SHP77 (cell line): ENCODE results near the gene PRRC2B.
"Not testable (repeated sequence)": the region's sequence is repeated elsewhere in the genome, so short reads cannot be mapped to it uniquely, and the experiment has no call there.

ENCODE experiments used
- DNase-seq, 2 experiments: peaks; one replicate each; lab custom pipeline; 2025; lab: John Stamatoyannopoulos, UW

PRRC2B gene

DNA sequence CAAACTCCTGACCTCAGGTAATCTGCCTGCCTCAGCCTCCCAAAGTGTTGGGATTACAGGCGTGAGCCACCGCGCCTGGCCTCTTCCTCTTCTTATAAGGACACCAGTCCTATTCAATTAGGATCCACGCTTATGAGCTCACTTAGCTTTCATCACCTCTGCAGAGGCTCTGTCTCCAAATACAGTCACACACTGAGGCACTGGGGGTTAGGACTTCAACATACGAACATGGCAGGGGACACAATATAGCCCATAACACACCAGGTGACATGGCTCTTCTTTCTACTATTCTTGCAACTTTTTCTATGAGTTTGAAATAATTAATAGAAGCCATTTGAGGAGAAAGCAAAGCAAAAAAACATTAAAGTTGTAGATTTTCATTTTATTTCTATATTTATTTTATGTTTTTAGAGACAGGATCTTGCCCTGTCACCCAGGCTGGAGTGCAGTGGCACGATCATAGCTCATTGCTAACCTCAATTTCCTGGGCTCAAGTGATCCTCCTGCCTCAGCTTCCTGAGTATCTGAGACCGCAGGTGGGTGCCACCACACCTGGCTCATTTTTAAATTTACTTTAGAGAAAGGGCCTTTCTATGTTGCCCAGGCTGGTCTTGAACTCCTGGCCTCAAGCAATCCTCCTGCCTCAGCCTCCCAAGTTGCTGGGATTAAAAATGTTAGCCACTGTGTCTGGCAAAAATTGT is 145.5 kb downstream of the PRRC2B start:
- DNase-seq = no peak

DNA sequence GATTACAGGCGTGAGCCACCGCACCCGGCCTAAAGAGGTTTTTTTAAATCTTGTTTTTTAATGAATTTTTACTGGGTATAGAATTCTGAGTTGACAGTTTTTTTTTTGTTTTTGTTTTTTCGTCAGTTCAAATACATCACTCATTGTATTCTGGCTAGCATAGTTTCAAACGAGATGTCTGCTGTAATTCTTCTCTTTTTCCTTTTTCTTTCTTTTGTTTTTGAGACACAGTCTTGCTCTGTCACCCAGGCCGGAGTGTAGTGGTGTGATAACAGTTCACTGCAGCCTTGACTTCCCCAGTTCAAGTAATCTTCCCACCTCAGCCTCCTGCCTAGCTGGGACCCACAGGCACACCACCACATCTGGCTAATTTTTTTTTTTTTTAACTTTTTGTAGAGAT is 149.3 kb downstream of the PRRC2B start:
- DNase-seq = no peak

DNA sequence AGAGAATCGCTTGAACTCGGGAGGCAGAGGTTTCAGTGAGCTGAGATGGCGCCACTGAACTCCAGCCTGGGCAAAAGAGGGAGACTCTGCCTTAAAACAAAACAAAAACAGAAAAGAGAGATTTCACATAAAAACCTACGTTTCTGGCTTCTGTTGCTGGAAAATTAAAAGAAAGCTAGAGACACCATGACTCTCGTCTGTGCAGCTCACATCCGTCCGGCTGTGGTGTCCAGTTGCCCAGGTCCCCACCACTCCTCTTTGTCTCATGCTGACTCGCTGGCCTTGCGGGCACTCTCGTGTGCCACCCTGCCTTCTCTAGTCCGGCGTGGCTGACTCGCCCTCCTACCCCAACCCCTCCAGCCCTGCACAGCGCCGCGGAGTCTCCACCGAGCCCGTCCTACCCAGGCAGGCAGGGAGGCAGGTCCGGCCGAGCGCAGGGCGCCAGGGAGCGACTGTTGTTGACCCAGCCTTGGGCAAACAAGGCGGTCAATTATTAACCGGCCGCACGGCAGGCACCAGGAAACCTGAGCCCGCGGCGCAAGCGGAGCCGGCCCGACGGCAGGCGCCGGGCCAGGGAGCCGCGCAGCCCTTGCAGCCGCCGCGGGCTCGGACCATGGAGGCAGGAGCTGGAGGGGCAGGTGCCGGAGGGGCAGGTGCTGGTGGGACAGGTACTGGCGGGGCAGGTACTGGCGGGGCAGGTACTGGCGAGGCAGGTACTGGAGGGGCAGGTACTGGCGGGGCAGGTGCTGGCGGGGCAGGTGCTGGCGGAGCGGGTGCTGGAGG is 151.3 kb downstream of the PRRC2B start, which contains the start of gene PRRT1B:
Gene PRRT1B (plus strand): TSS at position 521 of the 783 bp plus-strand sequence. CDS start 93 bp downstream, at position 614.
- DNase-seq = peak; percentile 68 to 86

DNA sequence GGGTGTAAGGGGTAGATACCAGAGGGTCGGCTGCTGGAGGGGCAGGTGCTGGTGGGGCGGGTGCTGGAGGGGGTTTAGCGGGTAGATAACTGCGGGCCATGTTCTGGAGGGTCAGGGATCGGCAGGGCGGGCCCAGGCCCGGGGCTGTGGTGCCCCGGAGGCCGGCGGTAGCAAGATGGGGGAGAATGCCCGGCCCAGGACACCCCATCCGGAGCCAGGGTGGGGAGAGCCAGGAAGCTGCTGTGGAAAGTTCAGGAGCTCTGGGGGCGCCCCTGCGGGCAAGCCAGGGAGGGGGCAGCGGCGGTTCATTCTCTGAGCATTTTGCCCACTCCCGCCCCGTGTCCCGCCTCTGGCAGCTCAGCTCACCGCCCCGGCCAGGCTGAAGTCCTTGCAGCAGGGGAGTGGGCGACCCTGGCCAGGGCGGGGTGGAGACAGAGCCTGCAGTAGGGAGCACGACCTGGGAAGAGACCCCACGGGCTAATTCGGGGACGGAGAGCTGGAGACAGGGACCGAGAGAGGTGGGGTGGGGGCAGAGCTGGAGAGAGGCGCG is 152.0 kb downstream of the PRRC2B start:
- no peak for DNase-seq

DNA sequence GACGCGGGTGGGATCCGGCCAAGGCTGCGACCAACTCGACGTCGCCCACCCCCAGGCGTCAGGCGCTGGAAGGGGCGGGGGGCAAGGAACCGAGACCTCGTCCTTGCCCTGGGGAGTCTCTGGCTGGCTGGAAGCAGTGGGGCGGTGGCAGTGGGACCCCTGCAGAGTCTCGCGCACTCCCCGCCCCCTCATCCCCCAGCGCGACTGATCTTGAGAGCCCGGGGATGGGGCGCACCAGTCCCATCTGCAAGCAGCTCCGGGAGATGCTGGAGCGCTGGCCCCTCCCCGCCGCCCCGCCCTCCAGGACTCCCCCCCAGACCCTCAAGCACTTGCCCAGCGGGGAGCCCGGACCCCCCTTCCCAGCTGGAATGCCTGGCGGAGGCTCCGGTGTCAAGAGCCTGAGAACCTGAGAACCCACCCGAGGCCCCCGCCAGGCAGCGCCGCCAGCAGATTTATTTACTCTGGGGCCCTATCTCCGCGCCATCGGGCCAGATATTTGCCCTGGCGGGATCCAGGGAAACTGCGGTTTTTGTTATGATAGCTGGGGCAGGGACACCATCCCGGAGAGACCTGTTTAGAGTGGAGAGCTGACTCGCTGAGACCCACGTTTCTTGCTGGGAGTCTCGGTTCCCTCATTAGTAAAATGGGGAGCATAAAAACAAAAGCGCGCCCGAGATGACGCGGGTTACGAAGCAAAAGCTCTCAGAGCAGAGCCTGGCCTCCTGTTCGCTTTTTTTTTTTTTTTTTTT is 152.6 kb downstream of the PRRC2B start:
- no peak for DNase-seq

DNA sequence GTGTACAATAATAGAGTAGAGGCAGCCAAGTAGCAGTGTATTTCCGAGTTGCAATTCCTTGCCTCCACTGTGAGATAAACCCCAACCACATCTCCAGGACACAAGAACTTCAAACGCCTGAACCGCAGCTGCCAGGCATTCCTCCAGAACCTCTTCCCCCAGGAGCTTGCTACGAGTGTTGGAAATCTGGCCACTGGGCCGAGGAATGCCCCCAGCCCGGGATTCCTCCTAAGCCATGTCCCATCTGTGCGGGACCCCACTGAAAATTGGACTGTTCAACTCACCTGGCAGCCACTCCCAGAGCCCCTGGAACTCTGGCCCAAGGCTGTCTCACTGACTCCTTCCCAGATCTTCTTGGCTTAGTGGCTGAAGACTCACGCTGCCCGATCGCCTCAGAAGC is 155.3 kb downstream of the PRRC2B start:
- not testable (repeated sequence) for DNase-seq
